Adipocyte (in vitro differentiated cells): Measurements from ENCODE around the gene ARL8A.
"Not testable (repeated sequence)": the region's sequence is repeated elsewhere in the genome, so short reads cannot be mapped to it uniquely, and the experiment has no call there.

Experiments used
- DNase-seq: peaks from one replicate; pipeline ENCODE4 v3.0.0-alpha.2; 2015; ENCODE audit warnings: low read depth
- H3K27me3 ChIP-seq: replicated peaks from 2 replicates; pipeline ENCODE4 v1.7.0; 2013; ENCODE audit warnings: mild to moderate bottlenecking, low read length, moderate library complexity; ENCODE audit not compliant: control insufficient read depth, insufficient read depth
- H3K36me3 ChIP-seq: 2 replicates; pipeline ENCODE4 v1.7.0; 2013; ENCODE audit warnings: low read length, mild to moderate bottlenecking, moderate library complexity; ENCODE audit not compliant: control insufficient read depth, insufficient read depth, severe bottlenecking
- H3K4me1 ChIP-seq: 2 replicates; pipeline ENCODE4 v1.7.0; 2013; ENCODE audit warnings: mild to moderate bottlenecking, low read length, moderate library complexity; ENCODE audit not compliant: control insufficient read depth, insufficient read depth
- H3K4me3 ChIP-seq: 2 replicates; pipeline ENCODE4 v1.7.0; 2013; ENCODE audit warnings: mild to moderate bottlenecking, low read length, moderate library complexity
- H3K9ac ChIP-seq: 2 replicates; pipeline ENCODE4 v1.7.0; 2013; ENCODE audit warnings: mild to moderate bottlenecking, low read length, moderate library complexity
- H3K9me3 ChIP-seq: 2 replicates; pipeline ENCODE4 v1.7.0; 2013; ENCODE audit warnings: mild to moderate bottlenecking, low read length, moderate library complexity; ENCODE audit not compliant: control insufficient read depth

ARL8A gene

GRCh38 chr1:202170726-202171125 is 26.2 kb upstream of the ARL8A start:
- Histone ChIP-seq H3K4me1 (peaks cover 3% of the 10 kb centered on the region), H3K9ac (no peak overlapping the region), H3K36me3 (no peaks in the 10 kb centered on the region), H3K4me3 (no peak overlapping the region), H3K9me3 (no peaks in the 10 kb centered on the region), H3K27me3 (peaks cover 3% of the 10 kb centered on the region)
- no peak for DNase-seq

GRCh38 chr1:202168861-202169260 is 24.3 kb upstream of the ARL8A start:
- DNase-seq = no peak
- H3K9me3 ChIP-seq = no peaks in the 10 kb centered on the region
- H3K4me3 ChIP-seq = no peak overlapping the region
- peaks cover 3% of the 10 kb centered on the region for H3K4me1 ChIP-seq
- no peak overlapping the region for H3K9ac ChIP-seq
- no peaks in the 10 kb centered on the region for H3K27me3 ChIP-seq
- no peaks in the 10 kb centered on the region for H3K36me3 ChIP-seq

GRCh38 chr1:202167708-202168415 is 23.3 kb upstream of the ARL8A start:
- Histone ChIP-seq H3K9ac (no peak overlapping the region), H3K9me3 (no peaks in the 10 kb centered on the region), H3K27me3 (peaks cover 6% of the 10 kb centered on the region), H3K4me3 (no peak overlapping the region), H3K36me3 (no peaks in the 10 kb centered on the region), H3K4me1 (peaks cover 3% of the 10 kb centered on the region)
- peak; percentile 81 for DNase-seq

GRCh38 chr1:202167054-202167453 is 22.5 kb upstream of the ARL8A start:
- H3K4me1 ChIP-seq, H3K9me3 ChIP-seq, DNase-seq, H3K4me3 ChIP-seq, H3K36me3 ChIP-seq, H3K9ac ChIP-seq: not testable (repeated sequence)
- peaks cover 14% of the 10 kb centered on the region for H3K27me3 ChIP-seq

- H3K9me3 ChIP-seq = no peaks in the 10 kb centered on the region
- DNase-seq = no peak
- peaks cover 3% of the 10 kb centered on the region for H3K4me1 ChIP-seq
- H3K4me3 ChIP-seq = no peak overlapping the region
- H3K27me3 ChIP-seq = peaks cover 14% of the 10 kb centered on the region
- no peaks in the 10 kb centered on the region for H3K36me3 ChIP-seq
- H3K9ac ChIP-seq = no peak overlapping the region
Observed at GRCh38 chr1:202165942-202166843, 21.7 kb upstream of the ARL8A start.

- no peak for DNase-seq
- H3K9me3 ChIP-seq = no peaks in the 10 kb centered on the region
- peaks cover 3% of the 10 kb centered on the region for H3K4me1 ChIP-seq
- H3K4me3 ChIP-seq = no peak overlapping the region
- H3K27me3 ChIP-seq = peaks cover 14% of the 10 kb centered on the region
- H3K9ac ChIP-seq = no peak overlapping the region
- no peaks in the 10 kb centered on the region for H3K36me3 ChIP-seq
Observed at GRCh38 chr1:202165267-202165941, 20.9 kb upstream of the ARL8A start.

- peaks cover 18% of the 10 kb centered on the region for H3K27me3 ChIP-seq
- H3K4me1 ChIP-seq = peaks cover 3% of the 10 kb centered on the region
- H3K9ac ChIP-seq = no peak overlapping the region
- H3K9me3 ChIP-seq = no peaks in the 10 kb centered on the region
- H3K36me3 ChIP-seq = no peaks in the 10 kb centered on the region
- DNase-seq = no peak
- H3K4me3 ChIP-seq = no peak overlapping the region
Observed at GRCh38 chr1:202164271-202165037, 19.9 kb upstream of the ARL8A start.

GRCh38 chr1:202163281-202164270 is 19.0 kb upstream of the ARL8A start:
- no peak overlapping the region for H3K9ac ChIP-seq
- peaks cover 3% of the 10 kb centered on the region for H3K4me1 ChIP-seq
- H3K9me3 ChIP-seq = no peaks in the 10 kb centered on the region
- no peaks in the 10 kb centered on the region for H3K36me3 ChIP-seq
- H3K4me3 ChIP-seq = no peak overlapping the region
- DNase-seq = no peak
- H3K27me3 ChIP-seq = peaks cover 18% of the 10 kb centered on the region

- H3K9ac ChIP-seq = no peak overlapping the region
- no peak overlapping the region for H3K4me3 ChIP-seq
- DNase-seq = no peak
- H3K4me1 ChIP-seq = no peaks in the 10 kb centered on the region
- no peaks in the 10 kb centered on the region for H3K9me3 ChIP-seq
- H3K27me3 ChIP-seq = peaks cover 19% of the 10 kb centered on the region
- H3K36me3 ChIP-seq = no peaks in the 10 kb centered on the region
Observed at GRCh38 chr1:202162418-202163280, 18.1 kb upstream of the ARL8A start.
